T47D (cell line): ENCODE measurements around the gene PLEKHA6.
A peak's percentile ranks its signal among the peaks of the same experiment; 100 is the strongest.

ENCODE experiments used
- DNase-seq, 2 experiments: peaks; one replicate each; pipeline versions ENCODE4 v3.0.0 to v3.0.0-alpha.2; 2011 to 2012; ENCODE audit warnings: low read depth in 1 of 2, low spot score in 1 of 2
- JUND ChIP-seq: IDR thresholded peaks from 2 replicates; pipeline ENCODE4 v1.6.1; 2012; ENCODE audit warnings: low read depth
- in situ Hi-C: cut with HindIII; loops from 2 replicates; pipeline ENCODE4 v1.10.0; 2016; ENCODE audit warnings: low sequenced_read_pairs, low pct_unique_long_range_greater_than_20kb

PLEKHA6 gene

GRCh38 chr1:204398197-204399125 lies 38.7 kb upstream of the PLEKHA6 start:
- in situ Hi-C loops = no loop called here
- peak; percentile 81 to 95 for DNase-seq
- TF ChIP-seq JUND = no peak

- in situ Hi-C loops = no loop called here
- no peak for TF ChIP-seq JUND
- no peak for DNase-seq
Measured at GRCh38 chr1:204396015-204396583, 36.4 kb upstream of the PLEKHA6 start.

GRCh38 chr1:204391629-204392028 lies 31.9 kb upstream of the PLEKHA6 start:
- TF ChIP-seq JUND = no peak
- in situ Hi-C loops = no loop called here
- DNase-seq = no peak

- in situ Hi-C loops = no loop called here
- no peak for DNase-seq
Measured at GRCh38 chr1:204390751-204391466, 31.2 kb upstream of the PLEKHA6 start.

GRCh38 chr1:204385727-204386126 lies 26.0 kb upstream of the PLEKHA6 start:
- no peak for DNase-seq
- in situ Hi-C loops = no loop called here
- no peak for TF ChIP-seq JUND

More at GRCh38 chr1:204390751-204391466, 31.2 kb upstream of the PLEKHA6 start:
- no peak for TF ChIP-seq JUND

- DNase-seq = no peak
- in situ Hi-C loops = no loop called here
- no peak for TF ChIP-seq JUND
Measured at GRCh38 chr1:204384636-204385352, 25.1 kb upstream of the PLEKHA6 start.

GRCh38 chr1:204383163-204383904 lies 23.6 kb upstream of the PLEKHA6 start:
- no peak for TF ChIP-seq JUND
- in situ Hi-C loops = no loop called here
- peak in 1 of 2 experiments; percentile 52 for DNase-seq

- DNase-seq = no peak
- no peak for TF ChIP-seq JUND
- in situ Hi-C loops = no loop called here
Measured at GRCh38 chr1:204382714-204383083, 23.0 kb upstream of the PLEKHA6 start.

- TF ChIP-seq JUND = peak; percentile 93
- DNase-seq = peak; percentile 68 to 98
- in situ Hi-C loops = no loop called here
Measured at GRCh38 chr1:204380293-204380831, 20.6 kb upstream of the PLEKHA6 start.

GRCh38 chr1:204377800-204378668 lies 18.3 kb upstream of the PLEKHA6 start:
- in situ Hi-C loops = no loop called here
- peak; percentile 42 to 84 for DNase-seq
- no peak for TF ChIP-seq JUND
